HG03521 (cell line): ENCODE measurements around the gene MFSD1.
A peak's percentile ranks its signal among the peaks of the same experiment; 100 is the strongest.

Source experiments
- ATAC-seq: cut with Tn5 transposase; IDR thresholded peaks from one replicate; pipeline ENCODE4 v1.9.1; 2021; ENCODE audit warnings: mild to moderate bottlenecking, moderate library complexity; ENCODE audit not compliant: unreplicated experiment

The MFSD1 gene

GRCh38 chr3:158809642-158810041 is 7.8 kb downstream of the MFSD1 start:
- no peak for ATAC-seq

- no peak for ATAC-seq
Observed at GRCh38 chr3:158810823-158811724, 9.2 kb downstream of the MFSD1 start.

- ATAC-seq: no peak
Observed at GRCh38 chr3:158819282-158819681, 17.4 kb downstream of the MFSD1 start.

GRCh38 chr3:158820521-158820920 is 18.7 kb downstream of the MFSD1 start:
- ATAC-seq: no peak

DNA sequence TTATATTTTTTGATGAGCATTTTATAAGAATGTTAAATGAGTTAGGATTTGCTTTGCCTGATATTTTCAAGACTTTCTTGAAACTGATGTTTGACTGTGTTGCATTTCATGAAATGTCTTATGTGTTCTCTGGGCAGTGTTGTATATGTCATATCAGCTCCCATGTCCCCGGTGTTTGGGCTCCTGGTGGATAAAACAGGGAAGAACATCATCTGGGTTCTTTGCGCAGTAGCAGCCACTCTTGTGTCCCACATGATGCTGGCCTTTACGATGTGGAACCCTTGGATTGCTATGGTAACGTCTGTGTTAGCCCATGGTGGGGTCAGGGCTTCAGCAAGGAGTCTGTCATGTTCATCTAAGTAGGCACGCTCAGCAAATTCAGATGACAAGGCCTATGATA is 20.0 kb downstream of the MFSD1 start:
- no peak for ATAC-seq

GRCh38 chr3:158823426-158823825 is 21.6 kb downstream of the MFSD1 start:
- ATAC-seq: no peak

GRCh38 chr3:158827773-158828172 is 25.9 kb downstream of the MFSD1 start:
- ATAC-seq: no peak

DNA sequence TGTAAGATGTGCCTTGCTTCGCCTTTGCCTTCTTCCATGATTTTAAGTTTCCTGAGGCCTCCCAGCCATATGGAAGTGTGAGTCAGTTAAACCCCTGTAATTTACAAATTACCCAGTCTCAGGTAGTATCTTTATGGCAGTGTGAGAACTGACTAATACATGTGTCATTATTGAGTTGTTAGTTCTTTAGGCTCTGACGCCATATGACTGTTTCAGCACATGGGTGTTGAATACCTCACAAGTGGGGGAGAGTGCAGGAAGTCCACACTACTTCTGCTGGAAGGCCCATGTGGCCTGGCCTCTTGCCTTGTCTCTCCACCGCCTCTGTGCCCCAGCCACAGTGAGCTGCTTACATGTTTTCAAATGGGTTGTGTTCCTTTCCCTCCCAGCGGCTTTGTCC is 28.5 kb downstream of the MFSD1 start:
- no peak for ATAC-seq

- ATAC-seq: no peak
Observed at GRCh38 chr3:158831861-158832260, 30.0 kb downstream of the MFSD1 start.

DNA sequence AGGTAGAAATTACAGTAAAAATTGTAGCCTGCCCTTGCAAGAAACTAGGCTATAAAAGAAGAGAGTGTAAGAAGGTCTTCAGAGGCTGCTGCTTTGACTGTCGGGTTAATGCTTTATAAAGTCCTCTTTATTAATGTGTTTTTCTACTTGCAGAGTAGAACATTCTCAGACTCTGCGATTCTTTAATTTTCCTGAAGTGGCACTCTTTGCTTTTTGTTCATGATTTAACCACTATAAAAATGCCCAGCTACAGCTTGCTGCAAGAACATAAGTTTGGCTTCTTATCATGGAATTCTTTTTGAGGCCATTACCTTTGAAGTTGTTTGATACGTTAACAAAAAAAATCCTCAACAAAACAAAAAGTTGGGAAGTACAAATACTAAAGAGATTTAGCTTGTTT is 33.8 kb downstream of the MFSD1 start:
- ATAC-seq: no peak

- ATAC-seq: no peak
Observed at GRCh38 chr3:158836312-158836711, 34.5 kb downstream of the MFSD1 start.

GRCh38 chr3:158837240-158837639 is 35.4 kb downstream of the MFSD1 start:
- ATAC-seq: no peak

- ATAC-seq: no peak
Observed at GRCh38 chr3:158839966-158840365, 38.1 kb downstream of the MFSD1 start.

DNA sequence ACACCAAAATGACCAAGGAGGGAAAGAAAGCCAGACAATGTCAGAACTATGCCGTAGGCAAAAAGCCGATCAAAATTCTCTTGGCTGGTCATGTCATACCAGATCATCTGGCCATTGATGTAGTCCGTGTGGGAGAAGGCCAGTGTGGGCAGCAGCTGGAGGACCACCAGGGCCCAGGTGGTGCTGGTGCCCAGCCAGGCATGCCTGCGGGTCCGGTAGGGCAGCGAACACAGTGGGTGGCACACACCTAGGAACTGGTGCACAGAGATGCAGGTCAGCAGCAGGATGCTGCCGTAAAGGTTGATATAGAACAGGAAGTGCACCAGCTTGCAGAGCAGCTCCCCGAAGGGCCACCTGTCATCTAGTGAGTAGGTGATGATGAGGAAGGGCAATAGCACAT is 39.5 kb downstream of the MFSD1 start:
- ATAC-seq: no peak

DNA sequence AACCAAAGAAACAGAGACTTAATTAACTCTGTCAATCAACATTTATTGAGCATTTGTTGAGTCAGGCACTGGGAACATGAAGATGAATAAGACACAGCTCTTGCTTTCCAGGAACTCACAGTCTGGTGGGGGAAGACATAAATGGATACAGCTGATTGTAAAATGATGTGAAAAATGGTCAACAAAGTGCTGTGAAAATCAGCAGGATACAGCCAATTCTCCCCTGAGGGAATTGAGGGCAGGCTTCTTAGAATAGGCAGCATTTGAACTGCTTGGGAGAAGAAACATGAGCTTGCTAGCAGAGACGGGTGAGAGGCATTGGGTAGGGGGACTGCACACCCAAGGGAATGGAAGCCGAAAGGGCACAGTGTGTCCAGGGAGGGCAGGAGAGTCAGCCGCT is 41.1 kb downstream of the MFSD1 start:
- ATAC-seq: no peak

DNA sequence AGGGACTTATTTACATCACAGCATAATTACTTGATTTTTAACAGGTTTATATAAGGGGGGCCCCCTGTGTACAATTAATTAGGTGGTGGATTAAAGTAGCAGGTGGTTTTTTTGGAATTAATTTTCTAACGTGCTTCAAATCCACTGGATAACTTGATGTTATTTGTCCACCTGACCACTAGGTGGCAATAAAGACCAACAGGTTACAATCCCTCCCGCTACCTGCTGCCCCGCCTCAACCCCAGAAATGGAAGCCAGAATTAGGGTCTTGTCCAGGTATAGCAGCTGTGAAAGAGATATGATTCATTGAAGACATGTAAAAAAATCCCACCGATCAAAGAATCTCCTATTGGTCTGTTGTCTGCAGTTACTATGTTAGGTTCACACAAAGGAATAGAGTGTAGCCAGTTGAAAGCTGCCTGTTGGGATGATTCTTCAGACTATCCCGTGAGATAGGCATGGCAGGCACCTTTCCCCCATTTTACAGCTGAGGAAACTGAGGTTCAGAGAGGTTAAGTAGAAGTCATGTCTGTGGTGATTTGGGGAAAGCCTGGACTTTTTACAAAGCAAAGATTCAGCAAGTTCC is 44.0 kb downstream of the MFSD1 start:
- ATAC-seq: peak; percentile 47

DNA sequence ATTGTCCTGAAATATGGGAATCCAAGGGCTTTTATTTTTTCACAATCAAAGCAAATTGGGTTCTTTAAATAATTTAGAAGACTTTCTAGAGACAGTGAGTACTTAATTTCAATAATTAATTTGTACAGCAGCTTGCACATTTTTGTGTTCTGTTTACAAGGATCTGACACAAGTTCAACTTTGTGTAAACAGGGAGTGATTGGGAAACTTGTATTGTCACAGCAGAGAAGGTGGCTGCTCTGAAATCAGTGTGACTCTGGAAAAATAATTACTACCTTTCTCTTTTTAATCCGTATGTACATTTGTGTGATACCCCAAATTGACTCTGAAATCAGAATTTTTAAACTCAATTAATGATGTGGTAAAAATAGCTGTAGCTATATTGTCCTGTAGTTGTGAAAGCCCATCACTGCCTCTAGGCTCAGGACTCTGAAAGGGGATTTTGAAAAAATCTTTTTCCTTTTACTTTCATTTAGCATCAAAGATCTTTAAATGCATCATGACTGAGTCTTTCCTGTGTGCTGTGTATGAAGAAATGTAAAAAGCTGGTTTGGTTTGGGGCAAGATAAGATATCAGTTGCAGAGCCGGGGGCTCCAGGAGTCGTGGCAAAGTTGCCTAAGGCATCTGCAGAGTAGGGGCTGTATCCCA is 45.1 kb downstream of the MFSD1 start:
- ATAC-seq: peak; percentile 74

DNA sequence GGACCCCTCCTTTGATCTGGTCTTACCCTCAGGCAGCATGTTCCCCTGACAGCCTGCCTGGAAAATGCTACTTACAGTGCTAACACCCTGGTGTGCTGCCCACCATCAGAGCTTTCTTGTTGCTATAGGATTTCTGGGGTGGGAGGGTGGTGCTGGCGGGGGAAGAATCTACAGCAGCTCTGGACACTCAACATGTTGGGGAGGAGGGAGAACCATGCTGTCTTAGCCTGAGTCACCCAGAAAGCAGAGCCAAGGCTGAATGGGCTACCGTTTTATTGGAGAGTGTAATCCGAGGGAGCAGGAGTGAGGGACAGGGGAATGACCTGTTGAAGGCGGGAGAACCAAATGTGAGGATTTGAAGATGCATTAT is 45.6 kb downstream of the MFSD1 start:
- peak; percentile 19 for ATAC-seq

DNA sequence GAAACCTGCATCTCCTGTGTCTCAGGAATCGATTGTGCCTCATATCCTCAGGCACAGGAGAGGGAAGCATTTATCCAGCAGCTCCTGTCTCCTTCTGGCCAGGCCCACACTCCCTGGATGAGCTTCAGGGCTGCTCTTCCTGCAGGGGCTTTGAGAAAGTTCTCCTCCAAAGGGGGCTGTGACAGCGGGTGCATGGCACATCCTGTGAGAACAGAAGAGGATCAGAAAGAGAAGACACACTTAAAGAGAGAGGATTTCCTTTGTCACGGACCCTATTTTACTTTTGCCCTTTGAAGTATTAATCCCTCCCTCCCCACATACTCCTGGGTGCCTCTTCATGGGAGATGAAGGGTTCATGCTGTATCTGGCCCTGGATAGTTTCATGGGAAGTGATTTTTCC is 46.0 kb downstream of the MFSD1 start:
- no peak for ATAC-seq

GRCh38 chr3:158849757-158850156 is 47.9 kb downstream of the MFSD1 start:
- no peak for ATAC-seq

GRCh38 chr3:158859362-158859761 is 57.5 kb downstream of the MFSD1 start:
- no peak for ATAC-seq

DNA sequence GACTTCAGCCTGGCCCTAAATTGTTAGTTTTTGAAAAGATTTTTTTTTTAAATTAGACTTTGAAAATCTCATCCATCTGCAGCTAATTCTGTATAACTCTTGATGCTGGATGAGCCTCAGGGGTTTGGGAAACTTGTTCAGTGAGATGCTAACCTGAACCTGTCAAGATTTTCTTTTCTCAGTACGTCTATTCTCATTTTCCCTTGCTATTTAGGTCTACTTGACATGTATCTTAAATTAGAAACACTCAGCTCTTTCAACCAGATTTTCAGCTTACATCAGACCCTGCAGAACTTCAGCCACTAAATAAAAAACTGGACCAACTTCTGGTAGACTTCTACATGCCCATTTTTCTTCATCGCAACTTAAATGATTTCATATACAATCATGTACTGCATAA is 61.4 kb downstream of the MFSD1 start:
- ATAC-seq: no peak
